Measurements from ENCODE around the gene EPB42.
A peak's percentile ranks its signal among the peaks of the same experiment; 100 is the strongest.
"Not testable (repeated sequence)": the region's sequence is repeated elsewhere in the genome, so short reads cannot be mapped to it uniquely, and the experiment has no call there.

Gene EPB42

DNA sequence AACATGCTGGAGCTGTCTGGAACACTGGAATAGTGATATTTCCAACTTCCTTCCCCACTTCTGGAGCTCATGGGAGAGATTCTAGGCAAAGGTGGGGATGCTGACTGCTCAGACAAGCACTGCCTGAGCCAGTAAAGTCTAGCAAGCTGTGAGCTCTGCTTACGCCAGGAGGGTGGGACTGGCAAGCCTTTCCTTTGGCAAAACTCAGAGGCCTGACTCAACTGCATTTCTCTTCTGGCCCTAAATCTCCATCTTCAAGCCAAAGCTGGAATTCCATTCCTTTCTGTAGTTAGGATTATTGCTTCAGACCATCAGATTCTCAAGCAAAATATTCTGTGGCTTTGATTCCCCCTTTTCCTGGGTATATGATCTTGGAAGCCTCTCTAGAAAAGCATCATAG lies 20.3 kb upstream of the EPB42 start:
- DNase-seq (ENCODE audit: low spot score) = peak; percentile 2

DNA sequence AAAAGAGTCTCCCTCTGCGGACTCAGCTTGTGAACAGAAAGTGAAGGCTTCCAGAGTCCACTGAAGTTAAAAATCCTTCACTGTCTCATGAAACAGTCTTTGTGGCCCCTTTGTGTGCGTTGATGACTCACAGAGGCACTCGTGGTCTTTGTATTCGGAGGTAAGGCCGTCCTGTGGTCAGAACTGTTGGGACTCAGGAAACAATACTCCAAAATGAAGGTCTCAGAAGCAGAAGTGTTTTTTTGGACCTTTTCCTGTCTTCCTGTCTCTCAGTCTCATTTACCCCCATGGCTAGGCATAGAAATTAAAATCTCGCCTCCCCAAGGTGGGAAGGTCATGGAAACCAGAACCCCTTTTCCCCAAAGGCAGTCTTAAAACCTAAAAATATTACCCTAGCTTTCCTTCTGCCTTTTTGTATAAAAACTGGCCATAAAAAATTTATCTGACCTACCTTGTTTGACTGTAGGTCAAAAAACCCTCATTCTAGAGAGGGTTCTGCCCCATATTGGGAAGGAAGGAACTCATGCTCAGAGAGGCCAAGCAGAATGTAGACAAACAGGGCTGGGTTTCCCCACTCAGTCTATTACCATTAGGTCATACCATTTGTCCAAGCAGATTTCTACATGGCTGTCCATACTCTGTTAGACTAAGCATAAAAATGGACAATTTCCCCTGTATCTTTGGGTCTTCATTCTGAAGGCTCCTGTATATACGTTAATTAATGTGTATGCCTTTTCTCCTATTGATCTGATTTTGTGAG lies 19.1 kb upstream of the EPB42 start:
- DNase-seq (ENCODE audit: low spot score) = no peak

DNA sequence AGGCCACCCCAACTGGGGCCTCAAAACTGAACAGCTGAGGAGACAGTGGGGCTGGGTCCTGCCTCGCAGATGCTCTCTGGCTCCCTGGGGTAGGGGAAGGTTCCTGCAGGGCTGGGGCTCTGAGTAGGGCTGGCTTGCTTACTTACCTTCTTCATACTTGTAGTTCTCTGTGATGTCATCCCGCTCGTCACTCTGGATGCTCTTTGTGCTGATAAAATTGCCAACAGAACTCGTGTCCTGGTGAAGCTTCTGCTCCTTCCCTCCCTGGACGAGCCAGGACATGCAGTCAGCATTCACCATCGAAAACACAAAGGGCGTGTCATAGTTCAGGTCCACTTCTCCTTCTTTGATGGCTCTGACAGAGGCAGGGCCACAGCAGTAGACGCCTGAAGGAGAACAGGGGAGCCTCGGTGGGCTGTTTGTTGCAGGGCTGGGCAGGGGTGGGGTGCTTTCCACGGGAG lies 17.9 kb upstream of the EPB42 start:
- DNase-seq (ENCODE audit: low spot score) = no peak

DNA sequence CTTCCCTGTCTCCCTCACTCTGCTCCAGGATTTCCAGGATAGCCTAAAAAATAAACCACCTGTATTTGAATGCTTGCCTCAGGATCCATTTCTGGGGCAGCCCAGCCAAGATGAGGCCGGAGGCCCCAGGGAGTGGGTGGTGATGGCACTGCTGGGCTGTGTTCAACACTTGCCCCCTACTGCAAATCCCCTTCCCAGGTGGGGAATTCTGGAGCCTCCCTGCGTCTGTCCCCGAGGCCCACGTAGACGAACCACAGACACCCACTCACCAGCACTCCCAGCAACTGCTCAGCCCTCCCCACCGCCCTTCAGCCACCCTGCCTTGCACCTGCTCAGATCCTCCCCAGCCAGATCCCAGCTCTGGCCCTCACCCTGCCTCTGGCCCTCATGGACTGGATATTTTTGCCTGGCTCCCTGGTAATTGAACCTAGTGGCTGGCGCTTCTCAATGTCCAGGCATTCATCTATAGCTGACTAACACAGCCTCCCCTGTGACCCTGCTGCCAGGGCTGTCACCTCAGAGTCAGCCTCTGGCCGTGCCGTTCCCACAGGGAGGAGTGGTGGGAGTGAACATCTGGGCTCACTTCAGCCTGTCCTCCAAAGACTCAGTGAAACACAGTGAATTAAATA lies 17.1 kb upstream of the EPB42 start:
- no peak for DNase-seq (ENCODE audit: low spot score)

DNA sequence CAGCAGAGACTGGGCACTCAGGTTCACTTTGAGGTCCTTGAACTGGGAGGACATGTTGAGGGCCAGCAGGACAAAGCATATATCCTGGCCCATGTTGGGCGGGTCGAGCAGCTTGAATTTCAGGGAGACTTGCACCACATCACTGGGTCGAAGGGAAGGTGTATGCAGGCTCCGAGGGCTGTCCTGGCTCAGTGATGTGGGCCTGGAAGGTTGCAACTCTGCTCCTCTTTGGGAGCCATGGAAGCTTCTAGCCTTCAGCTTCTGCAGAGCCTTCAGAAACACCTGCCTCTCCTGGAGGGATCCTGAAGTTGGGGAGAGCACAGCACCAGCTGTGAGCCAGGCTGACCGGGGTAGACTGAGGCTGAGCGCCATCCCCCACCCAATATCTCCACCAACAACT lies 14.7 kb upstream of the EPB42 start:
- no peak for DNase-seq (ENCODE audit: low spot score)

DNA sequence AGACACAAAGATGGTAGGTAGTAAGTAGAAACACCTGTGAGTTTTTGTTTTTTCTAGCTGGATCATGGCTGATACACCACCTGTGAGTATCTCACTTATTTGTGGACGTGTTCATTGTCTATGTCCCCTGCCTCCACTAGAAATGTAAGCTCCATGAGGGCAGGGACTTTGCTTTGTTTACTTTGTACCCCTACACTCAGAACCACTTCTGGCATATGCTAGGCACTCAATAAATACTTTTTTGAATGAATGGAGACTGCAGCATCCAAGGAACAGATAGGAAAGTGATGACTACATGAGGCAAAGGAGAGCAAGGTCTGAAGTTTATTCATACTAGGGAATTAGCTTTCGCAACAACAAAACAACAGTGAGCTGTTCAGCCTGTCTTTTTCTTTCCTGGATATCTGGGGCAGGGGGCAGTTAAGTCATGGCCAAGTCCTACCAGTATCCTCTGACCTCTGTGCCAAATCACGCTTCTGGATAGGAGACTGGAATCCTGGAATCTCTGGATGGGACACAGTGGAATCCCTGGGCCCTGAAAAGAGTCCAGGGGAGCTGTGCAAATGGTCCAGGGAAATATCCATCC lies 11.6 kb upstream of the EPB42 start:
- DNase-seq (ENCODE audit: low spot score) = no peak

DNA sequence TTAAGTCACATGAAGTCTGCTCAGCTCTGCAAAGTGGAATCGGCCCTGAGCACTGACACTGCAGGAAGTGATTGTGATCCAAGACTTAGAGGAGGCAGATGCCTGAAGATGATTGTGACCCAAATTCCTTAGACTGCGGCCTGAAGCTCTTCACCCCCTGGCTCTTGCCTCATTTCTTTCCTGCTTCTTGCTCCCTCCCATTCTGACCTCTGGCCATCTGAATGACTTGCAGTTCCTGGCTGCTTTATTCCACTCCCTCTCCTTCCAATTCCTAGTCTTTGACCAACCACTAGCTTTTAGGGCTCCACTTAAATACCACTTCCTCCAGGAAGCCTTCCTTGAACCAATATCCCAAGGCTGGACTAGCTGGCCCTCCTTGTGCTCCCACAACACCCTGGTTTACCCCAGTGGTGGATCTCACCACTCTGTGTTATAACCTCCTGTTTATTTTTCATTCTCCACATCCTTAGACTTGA lies 9.9 kb upstream of the EPB42 start:
- no peak for DNase-seq (ENCODE audit: low spot score)

DNA sequence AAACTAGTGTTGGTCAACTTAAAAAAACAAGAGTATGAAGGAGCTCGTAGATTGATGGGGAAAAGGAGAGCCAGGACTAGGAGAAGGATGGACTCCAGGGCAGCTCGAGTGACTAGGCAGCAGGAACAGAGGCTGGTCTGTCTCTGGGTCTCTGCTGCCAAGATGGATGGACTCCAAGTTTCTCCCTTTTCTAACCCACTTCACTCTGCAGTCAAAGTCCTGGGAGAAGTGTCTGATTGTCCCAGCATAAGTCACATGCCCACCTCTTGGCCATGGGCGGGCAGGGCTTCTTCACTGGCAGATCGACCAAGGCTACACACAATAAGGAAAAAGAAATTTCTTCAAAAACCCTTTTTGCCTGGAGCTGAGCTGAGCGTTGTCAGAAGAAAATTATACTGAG lies 9.2 kb upstream of the EPB42 start:
- peak; percentile 77 for DNase-seq (ENCODE audit: low spot score)

DNA sequence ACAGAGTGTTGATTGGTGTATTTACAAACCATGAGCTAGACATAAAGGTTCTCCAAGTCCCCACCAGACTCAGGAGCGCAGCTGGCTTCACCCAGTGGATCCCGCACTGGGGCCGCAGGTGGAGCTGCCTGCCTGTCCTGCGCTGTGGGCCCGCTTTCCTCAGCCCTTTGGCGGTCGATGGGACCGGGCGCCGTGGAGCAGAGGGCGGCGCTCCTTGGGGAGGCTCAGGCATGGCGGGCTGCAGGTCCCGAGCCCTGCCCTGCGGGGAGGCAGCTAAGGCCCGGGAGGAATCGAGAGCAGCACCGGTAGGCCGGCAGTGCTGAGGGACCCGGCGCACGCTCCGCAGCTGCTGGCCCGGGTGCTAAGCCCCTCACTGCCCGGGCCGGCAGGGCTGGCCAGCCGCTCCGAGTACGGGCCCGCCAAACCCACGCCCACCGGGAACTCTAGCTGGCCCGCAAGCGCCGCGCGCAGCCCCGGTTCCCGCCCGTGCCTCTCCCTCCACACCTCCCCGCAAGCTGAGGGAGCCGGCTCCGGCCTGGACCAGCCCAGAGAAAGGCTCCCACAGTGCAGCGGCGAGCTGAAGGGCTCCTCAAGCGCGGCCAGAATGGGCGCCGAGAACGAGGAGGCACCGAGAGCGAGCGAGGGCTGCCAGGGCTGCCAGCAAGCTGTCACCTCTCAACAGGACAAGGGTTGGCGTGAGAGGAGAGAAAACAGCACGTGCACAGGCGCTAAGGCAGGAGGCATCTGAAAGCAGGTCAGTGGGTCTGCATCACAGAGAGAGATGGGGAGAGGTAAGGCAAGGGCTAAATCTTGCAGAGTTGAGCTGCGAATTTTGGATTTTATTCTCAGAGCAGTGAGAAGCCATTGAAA lies 5.9 kb upstream of the EPB42 start:
- no peak for DNase-seq (ENCODE audit: low spot score)

DNA sequence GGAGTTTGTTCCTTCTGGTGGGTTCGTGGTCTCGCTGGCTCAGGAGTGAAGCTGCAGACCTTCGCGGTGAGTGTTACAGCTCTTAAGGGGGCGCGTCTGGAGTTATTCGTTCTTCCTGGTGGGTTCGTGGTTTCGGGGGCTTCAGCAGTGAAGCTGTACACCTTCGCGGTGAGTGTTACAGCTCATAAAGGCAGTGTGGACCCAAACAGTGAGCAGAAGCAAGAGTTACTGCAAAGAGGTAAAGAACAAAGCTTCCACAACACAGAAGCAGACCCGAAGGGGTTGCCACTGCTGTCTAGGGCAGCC lies 5.1 kb upstream of the EPB42 start:
- not testable (repeated sequence) for DNase-seq (ENCODE audit: low spot score)

DNA sequence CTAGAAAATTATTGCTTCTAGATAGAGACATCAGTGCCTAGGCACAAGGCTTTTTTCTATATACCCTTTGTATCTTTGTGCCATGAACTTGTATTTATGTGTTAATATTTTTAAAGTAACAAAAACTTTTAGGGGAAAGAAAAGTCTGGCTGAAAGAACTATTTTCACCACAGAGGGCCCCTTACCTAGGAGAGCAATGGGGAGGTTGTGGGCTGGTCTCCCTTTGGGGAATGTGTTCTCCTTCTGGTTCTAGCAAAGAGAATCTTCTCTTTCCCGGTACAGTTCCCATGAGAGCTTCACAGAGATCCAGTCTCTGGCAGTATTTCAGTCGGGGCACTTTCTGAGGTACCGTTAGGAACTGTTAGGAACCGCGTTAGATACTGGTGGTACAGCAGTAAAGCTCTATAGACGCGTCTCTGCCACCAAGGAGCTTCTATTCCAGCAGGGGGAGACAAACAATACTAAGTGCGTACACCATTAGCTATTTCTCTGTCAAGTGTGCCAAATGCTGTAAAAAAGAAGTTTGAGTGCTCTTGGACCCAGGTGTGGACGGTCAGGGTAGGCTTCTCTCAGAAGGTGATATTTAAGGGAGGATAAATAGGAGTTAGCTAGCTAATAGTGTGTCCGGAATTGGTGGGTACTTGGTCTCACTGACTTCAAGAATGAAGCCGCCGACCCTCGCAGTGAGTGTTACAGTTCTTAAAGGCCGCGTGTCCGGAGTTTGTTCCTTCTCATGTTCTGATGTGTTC lies 4.6 kb upstream of the EPB42 start:
- DNase-seq (ENCODE audit: low spot score) = peak; percentile 65

DNA sequence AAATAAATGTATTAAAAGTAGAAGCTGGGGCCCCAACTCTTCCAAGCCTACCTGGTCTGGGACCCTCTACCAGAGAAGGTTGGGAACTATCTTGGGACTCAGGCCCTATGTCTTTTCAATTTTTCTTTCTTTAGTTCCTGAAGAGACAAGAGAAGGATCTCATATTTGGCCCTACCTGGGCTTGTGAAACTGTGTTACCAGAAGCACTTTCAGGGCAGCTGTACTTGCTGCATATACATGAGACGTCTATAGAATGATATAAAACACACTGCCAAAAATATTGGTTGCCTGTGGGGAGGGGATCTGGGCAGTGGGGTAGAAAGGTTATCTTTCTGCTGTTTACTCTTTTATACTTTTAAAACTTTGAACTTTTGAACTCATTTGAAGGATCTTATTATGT lies 604 bp upstream of the EPB42 start:
- no peak for DNase-seq (ENCODE audit: low spot score)

DNA sequence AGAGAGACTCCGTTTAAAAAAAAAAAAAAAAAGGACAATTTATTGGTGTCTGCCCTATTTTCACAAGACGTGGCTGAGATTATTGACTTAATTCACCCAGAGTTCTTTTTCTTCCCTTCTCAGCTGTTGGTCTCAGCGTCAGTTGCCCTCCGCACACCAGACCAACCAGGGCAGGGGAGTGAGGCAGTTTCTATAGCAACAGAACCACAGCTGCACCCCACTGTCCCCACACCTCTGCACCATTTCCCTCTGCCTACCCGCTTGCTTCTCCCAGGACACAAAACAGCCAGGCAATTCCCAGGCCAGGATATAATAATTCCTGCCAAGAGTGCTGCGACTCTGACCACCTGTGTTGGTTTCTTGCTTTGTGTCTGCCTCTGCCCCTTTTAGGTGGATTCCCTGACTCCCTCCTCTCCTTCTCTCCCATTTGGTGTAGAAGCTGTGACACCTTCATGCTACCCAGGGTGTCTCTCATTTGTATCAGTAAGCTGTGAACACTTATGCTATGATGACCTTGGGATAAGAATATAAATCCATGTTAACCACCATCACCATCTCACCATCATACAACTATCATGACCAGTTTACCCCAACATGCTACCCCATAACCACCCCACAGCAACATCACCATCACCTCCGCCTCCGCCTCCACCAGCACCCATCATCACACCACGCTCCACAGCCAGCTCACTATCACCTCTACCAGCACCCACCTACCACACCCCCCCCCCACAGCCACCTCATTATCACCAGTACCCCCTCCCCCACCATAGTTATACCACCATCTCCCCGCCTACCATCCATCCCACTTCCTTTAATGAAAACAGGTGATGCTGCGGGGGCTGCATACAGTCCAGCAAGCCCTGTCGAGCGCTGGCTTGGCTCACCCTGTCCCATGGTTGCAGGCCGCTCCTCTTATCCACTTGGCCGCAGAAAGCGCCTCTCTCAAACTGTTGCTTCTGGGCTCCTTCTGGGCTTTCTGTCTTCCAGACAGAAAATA lies 589 bp downstream of the EPB42 start:
- no peak for DNase-seq (ENCODE audit: low spot score)

DNA sequence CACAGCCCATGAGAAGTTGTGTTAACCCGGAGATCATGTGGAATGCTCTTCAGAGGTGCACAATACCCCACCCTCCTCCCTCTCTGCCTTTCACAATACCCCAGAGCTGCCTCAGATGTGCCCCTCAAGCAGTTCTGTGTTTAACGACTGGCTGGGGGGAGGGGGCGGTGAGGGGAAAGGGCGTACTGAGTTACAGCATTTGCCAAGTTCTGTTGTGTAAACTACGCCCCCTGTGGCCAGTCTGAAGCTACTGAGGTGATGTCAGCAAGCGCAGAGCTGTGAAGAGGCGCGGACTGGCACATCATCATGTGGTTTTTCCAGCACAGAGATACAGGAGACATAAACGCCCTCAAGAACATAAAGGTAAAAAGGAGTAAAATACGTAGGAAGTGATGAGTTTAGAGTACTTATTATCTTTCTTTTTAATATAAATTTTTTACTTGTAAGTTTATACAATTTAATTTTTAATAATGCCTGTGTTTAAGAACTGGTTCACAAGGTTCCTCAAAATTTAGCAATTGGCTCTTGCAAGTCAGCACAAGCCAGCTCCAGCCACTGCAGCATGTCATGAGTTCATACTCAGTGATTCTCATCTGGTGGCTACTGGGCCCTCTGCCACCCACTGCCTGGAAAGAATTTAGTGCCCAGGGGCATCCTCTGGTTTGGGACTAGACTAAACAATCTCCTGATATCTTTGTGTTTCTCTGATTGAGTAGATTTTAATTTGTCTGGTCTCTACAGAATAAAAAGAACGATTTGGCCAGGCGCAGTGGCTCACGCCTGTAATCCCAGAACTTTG lies 1.7 kb downstream of the EPB42 start:
- DNase-seq (ENCODE audit: low spot score) = no peak

DNA sequence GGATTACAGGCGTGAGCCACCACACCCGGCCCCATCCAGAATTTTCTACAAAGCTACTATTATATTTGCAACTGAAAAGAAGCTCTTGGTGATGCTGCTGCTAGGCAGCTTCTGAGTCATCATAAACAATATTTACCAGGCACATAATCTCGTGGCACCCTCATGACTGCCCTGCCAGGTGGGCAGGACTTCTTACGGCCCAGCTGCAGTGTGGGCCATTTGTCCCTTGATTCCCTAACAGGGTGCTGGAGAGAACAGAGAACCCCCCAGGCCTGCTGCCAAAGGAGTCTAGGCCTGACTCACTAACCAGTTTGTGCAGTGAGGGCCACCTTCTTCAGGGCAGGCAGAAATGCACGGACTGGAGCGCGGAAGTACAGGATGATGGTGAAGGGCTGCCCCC lies 4.9 kb downstream of the EPB42 start:
- no peak for DNase-seq (ENCODE audit: low spot score)

DNA sequence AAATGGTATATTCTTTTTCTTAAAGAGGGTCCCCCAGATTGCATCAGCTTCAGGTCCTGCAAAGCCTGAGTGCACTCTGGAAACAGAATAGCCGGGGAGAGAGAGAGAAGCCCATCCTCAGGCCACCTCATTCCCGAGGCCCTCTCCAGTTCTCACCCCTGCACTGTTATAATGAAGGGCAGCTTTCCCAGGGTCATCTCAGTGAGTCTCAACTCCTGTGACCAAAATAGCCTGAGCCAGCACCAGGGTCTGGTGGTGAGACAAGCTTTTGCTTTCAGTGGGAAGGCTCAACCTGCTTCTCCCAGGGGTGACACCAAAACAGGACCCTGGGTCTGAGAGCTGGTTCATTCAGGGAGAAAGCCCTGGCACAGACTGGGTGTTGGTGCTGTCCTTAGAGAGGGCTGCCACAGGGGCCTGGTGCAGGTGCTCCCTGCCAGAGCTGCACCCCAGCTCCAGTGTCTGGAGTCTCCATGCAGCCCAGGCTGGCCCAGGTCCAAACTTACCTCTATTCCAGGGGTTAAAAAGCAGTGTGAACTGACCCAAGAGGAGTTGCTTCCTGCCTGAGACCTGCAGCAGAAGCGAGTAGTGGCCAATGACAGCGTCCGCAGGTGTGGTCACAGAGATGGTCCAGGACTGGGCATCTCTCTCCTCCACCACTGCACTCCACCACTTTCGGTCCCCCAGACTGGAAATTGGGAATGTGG lies 6.1 kb downstream of the EPB42 start:
- no peak for DNase-seq (ENCODE audit: low spot score)

DNA sequence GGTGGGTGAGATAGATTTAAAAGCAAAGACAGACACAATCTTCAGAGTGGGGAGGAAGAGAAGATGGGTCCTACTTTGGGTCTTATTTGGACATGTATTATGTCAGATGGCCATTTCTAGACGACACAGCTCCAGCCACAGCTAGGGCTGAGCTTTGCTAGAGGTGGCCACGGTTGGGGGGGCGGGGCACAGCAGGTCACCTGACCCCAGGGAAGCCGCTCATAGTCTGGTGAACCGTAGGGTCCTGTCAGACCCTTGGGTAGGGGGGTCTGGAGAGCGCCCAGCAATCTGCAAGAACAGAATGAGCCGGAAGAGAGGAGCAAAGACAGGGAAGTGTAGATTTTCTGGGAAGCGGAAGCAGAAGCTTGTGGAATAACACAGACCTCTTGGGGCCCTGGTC lies 6.6 kb downstream of the EPB42 start:
- DNase-seq (ENCODE audit: low spot score) = no peak

DNA sequence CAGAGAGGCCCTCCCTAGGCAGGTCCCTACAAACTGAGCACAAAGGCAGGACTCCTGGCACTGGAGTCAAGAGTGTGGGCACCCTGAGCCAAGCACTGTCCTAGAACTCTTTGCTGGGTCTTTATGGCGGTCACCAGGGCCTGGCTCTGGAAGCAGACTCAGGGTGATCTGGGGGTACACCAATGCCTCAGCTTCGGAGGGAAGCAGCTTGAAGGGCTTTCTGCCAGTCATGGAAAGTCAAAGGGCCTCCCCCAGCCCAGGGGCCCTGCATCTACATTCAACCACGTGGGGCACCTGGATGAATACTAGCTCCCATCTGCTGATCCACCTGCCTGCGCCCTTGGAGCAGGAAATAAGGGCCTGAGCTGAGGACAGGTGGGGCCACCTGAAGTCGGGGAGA lies 7.4 kb downstream of the EPB42 start:
- no peak for DNase-seq (ENCODE audit: low spot score)

DNA sequence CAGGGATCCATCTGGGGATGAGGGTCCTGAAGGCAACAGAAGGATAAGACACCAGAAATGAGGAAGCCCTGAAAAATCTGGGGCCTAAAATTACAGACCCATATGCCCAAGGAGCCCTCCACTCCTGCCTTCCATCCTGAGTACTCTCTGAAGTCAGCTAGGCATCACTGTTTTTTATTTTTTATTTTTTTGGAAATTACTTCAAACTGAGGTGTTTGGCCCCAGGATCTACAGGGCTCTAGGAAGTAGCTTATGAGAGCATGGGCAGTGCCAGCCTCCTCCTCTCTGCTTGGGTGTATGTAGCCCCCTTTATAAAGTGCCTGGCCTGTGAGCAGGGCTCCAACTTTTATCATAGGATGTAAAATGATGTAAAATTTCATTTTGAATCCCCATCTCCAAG lies 7.9 kb downstream of the EPB42 start:
- DNase-seq (ENCODE audit: low spot score) = no peak
